Measurements from ENCODE around the gene NRARP.
"Not testable (repeated sequence)": the region's sequence is repeated elsewhere in the genome, so short reads cannot be mapped to it uniquely, and the experiment has no call there.

Gene NRARP

GRCh38 chr9:137331929-137332328 lies 29.9 kb upstream of the NRARP start (continued):
- TF ChIP-seq ZNF580 (tag by site-specific recombination; IDR thresholded peaks at IDR 0.05) = no peak
- TF ChIP-seq, protein P1, sequence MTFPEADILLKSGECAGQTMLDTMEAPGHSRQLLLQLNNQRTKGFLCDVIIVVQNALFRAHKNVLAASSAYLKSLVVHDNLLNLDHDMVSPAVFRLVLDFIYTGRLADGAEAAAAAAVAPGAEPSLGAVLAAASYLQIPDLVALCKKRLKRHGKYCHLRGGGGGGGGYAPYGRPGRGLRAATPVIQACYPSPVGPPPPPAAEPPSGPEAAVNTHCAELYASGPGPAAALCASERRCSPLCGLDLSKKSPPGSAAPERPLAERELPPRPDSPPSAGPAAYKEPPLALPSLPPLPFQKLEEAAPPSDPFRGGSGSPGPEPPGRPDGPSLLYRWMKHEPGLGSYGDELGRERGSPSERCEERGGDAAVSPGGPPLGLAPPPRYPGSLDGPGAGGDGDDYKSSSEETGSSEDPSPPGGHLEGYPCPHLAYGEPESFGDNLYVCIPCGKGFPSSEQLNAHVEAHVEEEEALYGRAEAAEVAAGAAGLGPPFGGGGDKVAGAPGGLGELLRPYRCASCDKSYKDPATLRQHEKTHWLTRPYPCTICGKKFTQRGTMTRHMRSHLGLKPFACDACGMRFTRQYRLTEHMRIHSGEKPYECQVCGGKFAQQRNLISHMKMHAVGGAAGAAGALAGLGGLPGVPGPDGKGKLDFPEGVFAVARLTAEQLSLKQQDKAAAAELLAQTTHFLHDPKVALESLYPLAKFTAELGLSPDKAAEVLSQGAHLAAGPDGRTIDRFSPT (tag by site-specific recombination; IDR thresholded peaks at IDR 0.05) = no peak
- no peak for TF ChIP-seq SETDB1 (IDR thresholded peaks at IDR 0.05; ENCODE audit: insufficient read length, low read length)

- Histone ChIP-seq H3K4me1 (ENCODE audit: control insufficient read depth, insufficient read depth, low read length) (no peaks in the 10 kb centered on the region), H3K4me3 (ENCODE audit: low read depth, low read length) (no peak overlapping the region), H3K9me3 (ENCODE audit: control insufficient read depth, insufficient read depth, low read depth, low read length) (no peaks in the 10 kb centered on the region), H3K36me3 (ENCODE audit: control insufficient read depth in 2 of 2, insufficient read depth in 1 of 2, low read length in 2 of 2) (no peaks in the 10 kb centered on the region), H3K27ac (ENCODE audit: extremely low read depth, low read depth, low read length) (no peak overlapping the region)
- CTCF ChIA-PET = interaction anchor here (0.8 to 0.9 kb wide), 2 partner anchors 44 to 94 kb away, joined by 3 to 4 read pairs; no protein-coding TSS in a partner anchor
- POLR2A ChIA-PET = interaction anchor here (1.1 kb wide), 1 partner anchor 90 kb away, joined by 3 read pairs; no protein-coding TSS in a partner anchor
- TF ChIP-seq SCRT1 (tag by site-specific recombination; IDR thresholded peaks at IDR 0.05; ENCODE audit: borderline replicate concordance) (peak; percentile 70; the same call in 1 of the 2 replicates), ZNF600 (tag by site-specific recombination; IDR thresholded peaks at IDR 0.05) (no peak), SCRT2 (tag by site-specific recombination; IDR thresholded peaks at IDR 0.05) (peak; percentile 78)
Measured at GRCh38 chr9:137330689-137331088, 28.6 kb upstream of the NRARP start.

DNA sequence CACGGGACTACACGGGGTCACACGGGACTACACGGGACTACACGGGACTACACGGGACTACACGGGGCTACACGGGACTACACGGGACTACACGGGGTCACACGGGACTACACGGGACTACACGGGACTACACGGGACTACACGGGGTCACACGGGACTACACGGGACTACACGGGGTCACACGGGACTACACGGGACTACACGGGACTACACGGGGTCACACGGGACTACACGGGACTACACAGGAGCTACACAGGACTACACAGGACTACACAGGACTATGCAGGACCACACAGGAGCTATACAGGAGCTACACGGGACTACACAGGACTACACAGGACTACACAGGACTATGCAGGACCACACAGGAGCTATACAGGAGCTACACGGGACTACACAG lies 27.5 kb upstream of the NRARP start:
- H3K4me3 ChIP-seq (ENCODE audit: low read depth, low read length); H3K9me3 ChIP-seq (ENCODE audit: control insufficient read depth, insufficient read depth, low read depth, low read length); H3K4me1 ChIP-seq (ENCODE audit: control insufficient read depth, insufficient read depth, low read length); H3K27ac ChIP-seq (ENCODE audit: extremely low read depth, low read depth, low read length); H3K36me3 ChIP-seq (ENCODE audit: control insufficient read depth in 2 of 2, insufficient read depth in 1 of 2, low read length in 2 of 2); CTCF ChIA-PET: not testable (repeated sequence)
- POLR2A ChIA-PET = interaction anchor here (1.1 kb wide), 1 partner anchor 89 kb away, joined by 3 read pairs; no protein-coding TSS in a partner anchor

DNA sequence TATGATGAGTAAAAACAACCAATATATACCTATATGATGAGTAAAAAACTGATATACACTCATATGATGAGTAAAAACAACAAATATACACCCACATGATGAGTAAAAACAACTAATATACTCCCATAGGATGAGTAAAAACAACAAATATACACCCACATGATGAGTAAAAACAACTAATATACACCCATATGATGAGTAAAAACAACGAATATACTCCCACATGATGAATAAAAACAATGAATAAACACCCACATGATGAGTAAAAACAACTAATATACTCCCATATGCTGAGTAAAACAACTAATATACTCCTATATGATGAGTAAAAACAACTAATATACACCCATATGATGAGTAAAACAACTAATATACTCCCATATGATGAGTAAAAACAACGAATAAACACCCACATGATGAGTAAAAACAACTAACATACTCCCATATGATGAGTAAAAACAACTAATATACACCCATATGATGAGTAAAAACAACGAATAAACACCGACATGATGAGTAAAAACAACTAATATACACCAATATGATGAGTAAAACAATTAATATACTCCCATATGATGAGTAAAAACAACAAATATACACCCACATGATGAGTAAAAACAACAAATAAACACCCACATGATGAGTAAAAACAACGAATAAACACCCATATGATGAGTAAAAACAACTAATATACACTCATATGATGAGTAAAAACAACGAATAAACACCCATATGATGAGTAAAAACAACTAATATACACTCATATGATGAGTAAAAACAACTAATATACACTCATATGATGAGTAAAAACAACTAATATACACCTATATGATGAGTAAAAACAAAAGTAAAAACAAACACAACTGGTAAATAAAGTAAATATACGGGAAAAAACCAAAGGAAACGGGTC lies 25.8 kb upstream of the NRARP start:
- not testable (repeated sequence) for H3K27ac ChIP-seq (ENCODE audit: extremely low read depth, low read depth, low read length); H3K4me1 ChIP-seq (ENCODE audit: control insufficient read depth, insufficient read depth, low read length)
- POLR2A ChIA-PET = interaction anchor here (0.7 kb wide), 1 partner anchor 21 kb away, joined by 3 read pairs; no protein-coding TSS in a partner anchor

GRCh38 chr9:137326445-137327065 lies 24.5 kb upstream of the NRARP start:
- POLR2A ChIA-PET = interaction anchor here (0.7 kb wide), 1 partner anchor 20 kb away, joined by 3 read pairs; no protein-coding TSS in a partner anchor
- TF ChIP-seq ZNF221 (tag by site-specific recombination; IDR thresholded peaks at IDR 0.05; ENCODE audit: borderline replicate concordance) (no peak), ZNF398 (tag by site-specific recombination; IDR thresholded peaks at IDR 0.05) (no peak), ZNF10 (tag by site-specific recombination; IDR thresholded peaks at IDR 0.05) (no peak), ZNF621 (tag by site-specific recombination; IDR thresholded peaks at IDR 0.05) (no peak), ZNF670 (tag by site-specific recombination; IDR thresholded peaks at IDR 0.05; ENCODE audit: low read depth) (no peak), ZNF510 (tag by site-specific recombination; IDR thresholded peaks at IDR 0.05; ENCODE audit: insufficient replicate concordance) (no peak)
- TF ChIP-seq, protein P2, sequence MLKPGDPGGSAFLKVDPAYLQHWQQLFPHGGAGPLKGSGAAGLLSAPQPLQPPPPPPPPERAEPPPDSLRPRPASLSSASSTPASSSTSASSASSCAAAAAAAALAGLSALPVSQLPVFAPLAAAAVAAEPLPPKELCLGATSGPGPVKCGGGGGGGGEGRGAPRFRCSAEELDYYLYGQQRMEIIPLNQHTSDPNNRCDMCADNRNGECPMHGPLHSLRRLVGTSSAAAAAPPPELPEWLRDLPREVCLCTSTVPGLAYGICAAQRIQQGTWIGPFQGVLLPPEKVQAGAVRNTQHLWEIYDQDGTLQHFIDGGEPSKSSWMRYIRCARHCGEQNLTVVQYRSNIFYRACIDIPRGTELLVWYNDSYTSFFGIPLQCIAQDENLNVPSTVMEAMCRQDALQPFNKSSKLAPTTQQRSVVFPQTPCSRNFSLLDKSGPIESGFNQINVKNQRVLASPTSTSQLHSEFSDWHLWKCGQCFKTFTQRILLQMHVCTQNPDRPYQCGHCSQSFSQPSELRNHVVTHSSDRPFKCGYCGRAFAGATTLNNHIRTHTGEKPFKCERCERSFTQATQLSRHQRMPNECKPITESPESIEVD (tag by site-specific recombination; IDR thresholded peaks at IDR 0.05) = no peak

More for the DNA sequence above, 25.8 kb upstream of the NRARP start:
- H3K9me3 ChIP-seq (ENCODE audit: control insufficient read depth, insufficient read depth, low read depth, low read length); H3K4me3 ChIP-seq (ENCODE audit: low read depth, low read length); H3K36me3 ChIP-seq (ENCODE audit: control insufficient read depth in 2 of 2, insufficient read depth in 1 of 2, low read length in 2 of 2): not testable (repeated sequence)
- CTCF ChIA-PET = interaction anchor here (0.7 kb wide), 2 partner anchors 159 to 207 kb away, joined by 3 read pairs; no protein-coding TSS in a partner anchor
- TF ChIP-seq ZFHX2 (tag by site-specific recombination; conservative IDR thresholded peaks at IDR 0.05) (peak; percentile 69), EGR2 (tag by site-specific recombination; IDR thresholded peaks at IDR 0.05; ENCODE audit: low read depth) (peak; percentile 89), WT1 (tag by site-specific recombination; IDR thresholded peaks at IDR 0.05) (peak; percentile 47; the same call in 1 of the 2 replicates)
- TF ChIP-seq, protein P3, sequence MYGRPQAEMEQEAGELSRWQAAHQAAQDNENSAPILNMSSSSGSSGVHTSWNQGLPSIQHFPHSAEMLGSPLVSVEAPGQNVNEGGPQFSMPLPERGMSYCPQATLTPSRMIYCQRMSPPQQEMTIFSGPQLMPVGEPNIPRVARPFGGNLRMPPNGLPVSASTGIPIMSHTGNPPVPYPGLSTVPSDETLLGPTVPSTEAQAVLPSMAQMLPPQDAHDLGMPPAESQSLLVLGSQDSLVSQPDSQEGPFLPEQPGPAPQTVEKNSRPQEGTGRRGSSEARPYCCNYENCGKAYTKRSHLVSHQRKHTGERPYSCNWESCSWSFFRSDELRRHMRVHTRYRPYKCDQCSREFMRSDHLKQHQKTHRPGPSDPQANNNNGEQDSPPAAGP (tag by site-specific recombination; IDR thresholded peaks at IDR 0.05) = 0 out of 2 replicates have a peak, but pooled peaks have one; percentile 35

More at GRCh38 chr9:137326445-137327065, 24.5 kb upstream of the NRARP start:
- Histone ChIP-seq H3K9me3 (ENCODE audit: control insufficient read depth, insufficient read depth, low read depth, low read length) (no peaks in the 10 kb centered on the region), H3K36me3 (ENCODE audit: control insufficient read depth in 2 of 2, insufficient read depth in 1 of 2, low read length in 2 of 2) (no peaks in the 10 kb centered on the region), H3K4me3 (ENCODE audit: low read depth, low read length) (no peak overlapping the region), H3K27ac (ENCODE audit: extremely low read depth, low read depth, low read length) (no peak overlapping the region), H3K4me1 (ENCODE audit: control insufficient read depth, insufficient read depth, low read length) (no peaks in the 10 kb centered on the region)
- CTCF ChIA-PET = interaction anchor here (0.6 to 0.7 kb wide), 2 partner anchors 42 to 160 kb away, joined by 3 read pairs; no protein-coding TSS in a partner anchor
